HepG2 (cell line): ENCODE data around the gene SNX21. TPM values are rescaled to one million over a fixed set of nuclear protein-coding genes. Genes with fewer than 3 reads are reported as not detected.
"Not testable (repeated sequence)": the region's sequence is repeated elsewhere in the genome, so short reads cannot be mapped to it uniquely, and the experiment has no call there.

Experiments
- ATF3 ChIP-seq: sonication (generic); formaldehyde crosslinking; IDR thresholded peaks from 2 replicates; pipeline ENCODE4 v1.4.0; 2020; ENCODE audit warnings: missing genetic modification reagents
- FOXP1 ChIP-seq, 2 experiments: fragments of 450-650 bp in 1 of 2; IDR thresholded peaks; 2 replicates each; pipeline ENCODE4 v1.6.1; 2017 to 2018; ENCODE audit warnings: antibody characterized with exemption in 1 of 2
- KDM1A ChIP-seq: IDR thresholded peaks from 2 replicates; pipeline ENCODE4 v1.6.1; 2016; ENCODE audit warnings: missing compliant biosample characterization
- MED1 ChIP-seq: sonication (generic); formaldehyde crosslinking; IDR thresholded peaks from 2 replicates; pipeline ENCODE4 v1.4.0; 2020; ENCODE audit warnings: missing genetic modification reagents
- MIXL1 ChIP-seq: IDR thresholded peaks from 2 replicates; pipeline ENCODE4 v1.6.1; 2016
- MYC ChIP-seq: sonication (generic); formaldehyde crosslinking; IDR thresholded peaks from 2 replicates; pipeline ENCODE4 v1.9.0; 2021; ENCODE audit warnings: missing genetic modification reagents, borderline replicate concordance
- PAXIP1 ChIP-seq: sonication (generic); formaldehyde crosslinking; conservative IDR thresholded peaks from 2 replicates; pipeline ENCODE4 v1.4.0; 2020; ENCODE audit warnings: mild to moderate bottlenecking, missing genetic modification reagents, moderate library complexity
- PREB ChIP-seq: sonication (generic); formaldehyde crosslinking; IDR thresholded peaks from 2 replicates; pipeline ENCODE4 v1.4.0; 2020; ENCODE audit warnings: missing genetic modification reagents
- RAD21 ChIP-seq: fragments of 450-650 bp; formaldehyde crosslinking; IDR thresholded peaks from 2 replicates; pipeline ENCODE4 v1.5.0; 2020; ENCODE audit warnings: mild to moderate bottlenecking
- RXRA ChIP-seq: sonication (generic); formaldehyde crosslinking; IDR thresholded peaks from 2 replicates; pipeline ENCODE4 v1.5.1; 2020; ENCODE audit warnings: missing genetic modification reagents
- RXRB ChIP-seq: IDR thresholded peaks from 2 replicates; pipeline ENCODE4 v1.6.1; 2016; ENCODE audit warnings: borderline replicate concordance, missing genetic modification reagents, missing compliant biosample characterization
- SALL1 ChIP-seq: sonication (generic); formaldehyde crosslinking; IDR thresholded peaks from 2 replicates; pipeline ENCODE4 v1.8.0; 2022; ENCODE audit warnings: mild to moderate bottlenecking, missing genetic modification reagents
- SIX1 ChIP-seq: sonication (generic); formaldehyde crosslinking; IDR thresholded peaks from 2 replicates; pipeline ENCODE4 v1.4.0; 2020; ENCODE audit warnings: missing genetic modification reagents, borderline replicate concordance
- TAF1 ChIP-seq: sonication (generic); formaldehyde crosslinking; IDR thresholded peaks from 2 replicates; pipeline ENCODE4 v1.4.0; 2020; ENCODE audit warnings: missing genetic modification reagents
- TEAD3 ChIP-seq: optimal IDR thresholded peaks from 2 replicates; pipeline ENCODE3; 2016; ENCODE audit warnings: borderline replicate concordance
- TEF ChIP-seq: sonication (generic); formaldehyde crosslinking; IDR thresholded peaks from 2 replicates; pipeline ENCODE4 v1.5.0; 2020; ENCODE audit warnings: missing genetic modification reagents
- TFDP2 ChIP-seq: sonication (generic); formaldehyde crosslinking; IDR thresholded peaks from 2 replicates; pipeline ENCODE4 v1.4.0; 2020; ENCODE audit warnings: missing genetic modification reagents
- ZFX ChIP-seq: sonication (generic); formaldehyde crosslinking; IDR thresholded peaks from 2 replicates; pipeline ENCODE4 v1.4.0; 2020; ENCODE audit warnings: mild to moderate bottlenecking, low read depth, missing genetic modification reagents, moderate library complexity
- ZNF18 ChIP-seq: sonication (generic); formaldehyde crosslinking; IDR thresholded peaks from 2 replicates; pipeline ENCODE4 v1.8.0; 2022; ENCODE audit warnings: mild to moderate bottlenecking, missing genetic modification reagents; ENCODE audit not compliant: insufficient replicate concordance
- ZNF629 ChIP-seq: sonication (generic); formaldehyde crosslinking; conservative IDR thresholded peaks from 2 replicates; pipeline ENCODE4 v1.5.0; 2020; ENCODE audit warnings: missing genetic modification reagents
- ZNF691 ChIP-seq: sonication (generic); formaldehyde crosslinking; IDR thresholded peaks from 2 replicates; pipeline ENCODE4 v1.4.0; 2020; ENCODE audit warnings: missing genetic modification reagents, low read depth, mild to moderate bottlenecking, borderline replicate concordance
- polyA plus RNA-seq, 8 experiments: library from polyadenylated mRNA; depleted of rRNA in 3 of 8; stranded (reverse) in 7 of 8; unstranded in 1 of 8; fragments of >200 nt; fragmentation: Illumina TruSeq in 4 of 8; extraction: Trizol in 4 of 8; gene quantifications; 2 replicates each; pipeline versions ENCODE4 v1.2.1 to v1.2.3, GENCODE V29; 2011 to 2016; ENCODE audit warnings: low read depth in 4 of 8, missing spikeins in 1 of 8, mixed read lengths in 1 of 8; ENCODE audit not compliant: insufficient read depth in 1 of 8
- total RNA-seq, 5 experiments: library from RNA; depleted of rRNA; stranded (reverse); fragments of >200 nt; fragmentation: Illumina TruSeq; extraction: Trizol; gene quantifications; 2 replicates each; pipeline ENCODE4 v1.2.3, GENCODE V29; 2016; ENCODE audit warnings: low read depth in 1 of 5

SNX21 gene
- total and polyA plus RNA-seq, 2 of the 13 experiments (the other 11 are each of a cell fraction or from before 2014, with no cell fraction given): 7.7 to 12.8 TPM

- TF ChIP-seq TAF1 (CRISPR knock-in tag) (peak; percentile 36; the same call in 1 of the 2 replicates), TEAD3 (CRISPR knock-in tag) (peak; percentile 59), ZNF691 (CRISPR knock-in tag) (0 out of 2 replicates have a peak, but pooled peaks have one; percentile 15), TEF (CRISPR knock-in tag) (0 out of 2 replicates have a peak, but pooled peaks have one; percentile 70), ZFX (CRISPR knock-in tag) (peak; percentile 14; the same call in 1 of the 2 replicates), ZNF18 (CRISPR knock-in tag) (peak; percentile 71), PAXIP1 (CRISPR knock-in tag) (peak; percentile 50), SIX1 (CRISPR knock-in tag) (peak; percentile 45; the same call in 1 of the 2 replicates), KDM1A (CRISPR knock-in tag) (peak; percentile 60; the same call in 1 of the 2 replicates), RAD21 (CRISPR knock-in tag) (peak; percentile 25; the same call in 1 of the 2 replicates), ZNF629 (CRISPR knock-in tag) (peak; percentile 37; the same call in 1 of the 2 replicates), RXRA (peak; percentile 73), RXRB (CRISPR knock-in tag) (peak; percentile 67), FOXP1 (CRISPR knock-in tag; IDR thresholded peaks at IDR 0.05) (peak; percentile 46; the same call in 1 of the 2 replicates), MYC (CRISPR knock-in tag) (peak; percentile 19; the same call in 1 of the 2 replicates), MIXL1 (CRISPR knock-in tag) (0 out of 2 replicates have a peak, but pooled peaks have one; percentile 22), PREB (0 out of 2 replicates have a peak, but pooled peaks have one; percentile 10), SALL1 (CRISPR knock-in tag) (peak; percentile 58), ATF3 (CRISPR knock-in tag) (0 out of 2 replicates have a peak, but pooled peaks have one; percentile 26), MED1 (CRISPR knock-in tag) (peak; percentile 63), TFDP2 (CRISPR knock-in tag) (0 out of 2 replicates have a peak, but pooled peaks have one; percentile 44)
- not testable (repeated sequence) for TF ChIP-seq FOXP1 (IDR thresholded peaks at IDR 0.05)
Observed at GRCh38 chr20:45829673-45830106, 3.9 kb upstream of the SNX21 start (continued).
